DMS 273 treated with DMSO at 0.1 percent for 48 hours (cell line): ENCODE data around the gene MN1.

Experiments
- DNase-seq: peaks from one replicate; lab custom pipeline; 2025; lab: John Stamatoyannopoulos, UW

MN1 gene

DNA sequence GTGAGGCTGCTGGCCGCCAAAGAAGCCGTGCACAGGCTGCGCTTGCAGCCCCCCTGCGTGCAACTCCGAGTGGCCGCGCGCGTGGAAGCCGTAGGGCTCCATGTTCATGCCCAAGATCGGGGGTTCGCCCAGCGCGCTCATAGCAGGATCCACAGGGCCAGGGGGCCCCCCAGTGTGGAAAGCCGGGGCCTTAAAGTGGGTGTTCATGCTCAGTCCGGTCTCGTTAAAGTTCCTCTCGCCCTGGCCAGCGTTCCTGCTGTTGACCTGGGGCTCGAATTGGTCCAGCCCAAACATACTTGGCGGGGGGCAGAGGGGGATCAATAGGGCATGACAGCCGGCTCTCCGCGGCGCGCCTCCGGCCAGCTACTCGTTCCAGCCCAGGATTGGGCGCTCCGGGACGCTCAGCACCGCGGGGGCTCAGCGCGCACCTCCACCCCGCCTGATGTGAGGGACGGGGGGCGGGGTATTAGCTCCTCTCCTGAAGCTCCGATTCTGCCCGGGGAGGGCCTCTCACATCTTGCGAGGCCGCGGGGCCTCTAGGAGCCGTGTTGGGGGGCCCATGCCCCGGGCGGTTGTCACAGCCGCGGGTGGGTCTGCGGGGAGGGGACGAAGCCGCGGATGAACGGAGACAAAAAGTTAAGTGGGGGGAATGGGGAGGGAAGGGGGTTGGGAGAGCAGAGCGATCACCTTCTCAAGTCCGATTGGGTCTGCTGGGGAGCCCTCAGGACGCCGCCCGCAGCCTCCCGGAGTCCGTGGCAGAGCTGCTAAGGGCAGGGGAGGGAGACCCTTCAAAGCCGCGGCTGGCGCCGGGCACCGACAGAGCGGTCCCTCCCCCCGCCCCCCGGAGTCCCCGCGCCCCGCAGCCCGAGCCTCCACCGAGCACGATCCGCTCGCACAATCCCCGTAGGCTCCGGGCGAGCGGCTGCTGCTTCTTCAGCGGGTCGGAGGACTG, 1.0 kb downstream of the MN1 start:
- DNase-seq, result no peak

DNA sequence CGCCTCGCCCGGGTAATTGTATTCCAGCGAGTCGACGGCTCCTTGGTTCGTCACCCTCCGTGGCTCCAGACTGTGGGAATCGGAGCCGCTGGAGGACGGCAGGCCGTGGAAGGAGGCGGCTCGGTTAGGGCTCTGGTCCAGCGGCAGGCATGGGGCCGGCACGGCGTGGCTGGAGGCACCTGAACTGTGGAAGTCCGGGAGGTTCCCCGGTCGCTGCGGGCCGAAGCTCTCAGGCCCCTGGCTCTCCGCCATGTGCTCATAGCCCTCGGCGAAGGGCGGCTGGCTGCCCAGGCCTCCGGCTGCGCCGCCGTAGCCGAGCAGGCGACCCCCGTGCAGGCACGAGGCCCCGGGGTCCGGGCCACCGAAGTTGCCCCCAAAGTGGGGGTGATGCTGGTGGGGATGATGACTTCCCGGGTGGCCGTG, 1.7 kb downstream of the MN1 start:
- DNase-seq, result no peak

DNA sequence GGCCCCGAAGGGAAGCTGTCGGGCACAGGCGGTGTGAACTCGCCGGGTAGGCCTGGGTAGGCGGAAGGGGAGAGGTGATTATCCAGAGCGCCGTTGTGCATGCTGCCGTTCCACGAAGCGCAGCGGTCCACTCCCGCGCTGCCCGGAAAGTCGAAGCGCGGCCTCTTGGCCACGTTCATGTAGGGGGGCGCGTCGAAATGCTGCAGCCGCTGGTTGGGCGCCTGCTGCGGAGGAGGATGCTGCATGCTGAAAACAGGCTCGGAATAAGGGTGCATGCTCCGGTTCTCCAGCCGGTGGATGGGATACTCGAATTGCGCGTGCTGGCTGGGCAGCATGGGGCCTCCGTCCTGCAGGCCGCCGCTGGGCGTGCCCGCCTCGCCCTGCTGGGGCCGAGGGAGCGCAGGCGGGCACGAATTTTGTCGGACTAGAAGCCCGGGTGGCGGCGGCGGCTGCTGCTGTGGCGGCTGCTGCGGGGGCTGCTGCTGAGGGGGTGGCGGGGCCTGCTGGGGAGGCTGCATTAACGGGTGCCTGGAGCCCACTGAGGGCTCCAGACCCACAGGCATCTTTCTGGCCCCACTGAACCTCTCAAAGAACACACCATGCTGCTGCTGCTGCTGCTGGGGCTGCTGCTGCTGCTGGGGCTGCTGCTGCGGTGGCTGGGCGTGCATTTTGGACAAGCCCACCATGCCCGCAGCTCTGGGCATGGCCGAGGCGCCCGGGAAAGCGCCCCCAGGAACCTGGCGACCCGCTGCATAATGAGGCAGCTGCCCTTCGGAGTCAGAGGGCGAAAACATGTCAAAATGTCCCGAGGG, 2.3 kb downstream of the MN1 start:
- DNase-seq, result no peak

GRCh38 chr22:27798511-27799014, 3.0 kb downstream of the MN1 start:
- no peak for DNase-seq

GRCh38 chr22:27797520-27798391, 3.8 kb downstream of the MN1 start:
- DNase-seq, result no peak

GRCh38 chr22:27796829-27797519, 4.6 kb downstream of the MN1 start:
- DNase-seq, result no peak

GRCh38 chr22:27795696-27796517, 5.6 kb downstream of the MN1 start:
- DNase-seq, result no peak

DNA sequence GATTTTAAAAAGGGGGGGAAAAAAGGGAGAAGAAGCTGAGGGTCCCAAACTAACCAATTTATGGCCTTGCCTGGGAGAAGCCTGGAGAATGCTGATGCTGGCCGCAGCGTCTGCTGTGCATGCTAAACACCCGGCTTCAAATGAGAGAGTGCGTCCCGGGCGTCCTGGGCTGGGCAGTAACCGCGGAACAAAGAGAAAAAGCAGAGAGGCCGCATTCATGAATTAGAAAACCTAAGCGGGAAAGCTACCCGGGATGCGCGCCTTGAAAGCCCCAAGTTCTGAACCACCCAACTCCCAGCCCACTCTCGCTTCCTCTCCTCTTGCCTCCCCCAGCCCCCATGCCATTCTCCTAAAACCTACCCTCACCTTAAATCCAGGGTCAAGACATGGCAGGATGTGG, 6.5 kb downstream of the MN1 start:
- no peak for DNase-seq

GRCh38 chr22:27794226-27794625, 7.3 kb downstream of the MN1 start:
- no peak for DNase-seq

- no peak for DNase-seq
Measured at GRCh38 chr22:27793576-27793975, 8.0 kb downstream of the MN1 start.

DNA sequence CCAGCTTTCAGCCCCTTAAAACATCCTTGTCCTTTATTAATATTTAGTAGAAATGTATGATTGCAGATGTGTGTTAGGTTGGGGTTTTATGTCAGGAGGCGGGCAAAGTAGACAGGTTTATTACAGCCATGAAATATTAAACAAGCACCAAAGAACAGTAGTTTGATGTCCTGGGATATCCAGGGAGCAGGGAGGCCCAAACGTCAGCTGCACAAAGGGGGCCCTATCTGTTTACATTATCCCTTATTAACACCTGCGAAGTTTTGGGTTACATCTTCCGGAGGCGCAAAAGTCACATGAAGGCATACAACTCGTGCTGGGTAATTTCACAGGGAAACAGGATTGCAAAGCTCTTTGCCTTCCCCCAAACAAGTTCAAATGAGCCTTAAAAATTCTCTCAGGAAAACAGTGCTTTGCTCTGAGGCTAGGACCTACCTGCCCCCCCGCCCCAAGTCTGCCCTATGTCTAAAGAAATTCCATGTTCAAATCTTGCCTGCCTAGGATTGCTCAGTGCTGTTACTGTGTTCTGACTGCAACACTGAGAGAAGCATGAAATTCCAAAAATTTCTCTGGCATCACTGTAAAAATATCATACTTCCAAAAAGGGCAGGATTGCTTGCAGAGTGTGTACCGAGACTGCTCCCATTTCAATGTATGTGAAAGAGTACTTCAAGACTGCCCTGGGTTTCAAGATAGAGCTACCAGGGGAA, 8.9 kb downstream of the MN1 start:
- no peak for DNase-seq

DNA sequence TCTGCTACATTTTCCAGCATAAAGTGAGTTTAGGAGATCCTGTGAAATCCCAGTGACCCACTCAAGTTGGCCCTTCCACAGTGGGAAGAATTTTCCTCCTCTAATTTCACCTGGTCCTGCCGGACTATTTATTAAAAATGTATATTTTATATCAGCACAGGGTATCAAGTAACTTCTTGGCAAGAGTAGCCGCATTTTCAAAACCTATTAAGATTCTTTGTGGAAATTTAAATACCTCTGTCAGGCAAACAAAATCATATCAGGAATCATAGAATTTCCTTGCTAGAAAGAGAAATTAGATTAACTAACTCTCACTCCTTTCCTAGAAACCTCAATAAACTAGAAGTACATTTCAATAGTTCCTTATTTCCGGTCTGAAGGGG, 9.7 kb downstream of the MN1 start:
- DNase-seq, result no peak

DNA sequence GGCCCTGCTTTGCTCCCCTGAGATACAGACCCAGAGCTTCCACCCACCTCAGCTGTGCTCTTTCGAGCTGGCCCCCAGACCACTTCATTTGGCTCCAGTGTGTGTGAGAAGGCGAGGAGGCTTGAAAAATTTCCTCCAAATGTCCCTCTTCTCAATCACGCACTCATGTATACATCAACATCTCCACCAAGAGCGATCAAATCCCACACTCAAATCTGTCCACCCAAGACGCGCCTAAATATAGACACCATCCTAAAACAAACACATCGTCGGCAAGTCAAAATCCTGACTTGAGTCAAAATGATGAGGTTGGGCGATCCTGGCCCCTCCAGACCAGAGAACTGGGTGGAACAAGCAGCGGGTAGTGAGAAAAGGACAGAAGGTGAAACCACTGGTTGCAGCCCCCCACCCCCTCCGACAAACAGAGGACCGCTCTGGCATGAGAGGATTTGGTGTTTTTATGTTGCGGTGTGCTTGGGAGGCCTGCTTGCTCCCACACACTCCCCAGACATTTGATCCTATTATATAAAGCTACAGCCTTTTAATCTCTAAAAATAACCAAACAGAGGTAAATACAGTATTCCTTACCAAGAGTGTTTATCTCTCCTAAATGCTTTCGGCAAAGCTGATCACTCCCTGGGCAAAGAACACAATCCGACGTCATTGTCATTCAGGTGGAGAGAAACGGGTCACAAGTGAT, 10.2 kb downstream of the MN1 start:
- no peak for DNase-seq

GRCh38 chr22:27790376-27791158, 11.0 kb downstream of the MN1 start:
- DNase-seq, result no peak

GRCh38 chr22:27788500-27789288, 12.9 kb downstream of the MN1 start:
- no peak for DNase-seq

DNA sequence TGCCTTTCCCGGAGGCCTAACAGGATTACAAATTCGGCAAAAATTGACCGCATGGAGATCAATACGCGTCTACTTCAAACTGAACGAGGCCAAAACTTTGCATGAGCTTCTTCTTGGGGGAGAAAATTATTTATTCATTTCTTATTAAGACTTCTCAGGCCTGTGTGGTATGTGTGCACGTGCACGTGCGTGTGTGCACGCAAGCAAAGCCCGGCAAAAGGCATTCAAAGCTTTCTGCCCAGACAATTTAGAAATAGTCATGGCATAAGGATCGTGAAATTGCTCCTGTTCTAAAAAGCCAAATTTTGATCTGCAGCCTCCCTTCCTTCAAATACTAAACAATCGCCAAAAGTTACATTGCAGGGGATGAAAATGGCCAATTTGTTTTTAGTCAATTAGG, 14.6 kb downstream of the MN1 start:
- no peak for DNase-seq

- DNase-seq, result no peak
Measured at GRCh38 chr22:27786291-27786932, 15.1 kb downstream of the MN1 start.
